Gastrocnemius medialis (tissue), 4 donors: ENCODE measurements around the gene MRGPRG. TPM values are rescaled to one million over a fixed set of nuclear protein-coding genes. Genes with fewer than 3 reads are reported as not detected.

Experiments
- ATAC-seq, 2 donors: fragments of 150-250 bp; one replicate each; pipeline ENCODE4 v1.9.1; 2016
- DNase-seq, 2 donors: peaks; one replicate each; pipeline ENCODE4 v3.0.0-alpha.2; 2019
- H3K27ac ChIP-seq, 4 donors: fragments of 200-600 bp; sonication (generic); 1 replicate in 1 of 4; 2 replicates in 3 of 4; pipeline ENCODE4 v1.5.1; 2016 to 2018; ENCODE audit warnings: mild to moderate bottlenecking in 2 of 4, moderate library complexity in 1 of 4
- H3K27me3 ChIP-seq, 3 donors: fragments of 200-600 bp; sonication (generic) in 2 of 3; 1 replicate in 1 of 3; 2 replicates in 2 of 3; pipeline versions ENCODE4 v1.5.1 to v1.6.0; 2016 to 2019; ENCODE audit warnings: mild to moderate bottlenecking in 1 of 3, moderate library complexity in 1 of 3
- H3K36me3 ChIP-seq, 2 donors: fragments of 200-600 bp; sonication (generic) in 1 of 2; one replicate each; pipeline ENCODE4 v1.5.1; 2017 to 2018
- H3K4me1 ChIP-seq, 2 donors: fragments of 200-600 bp; sonication (generic) in 1 of 2; one replicate each; pipeline ENCODE4 v1.5.1; 2016 to 2017; ENCODE audit warnings: mild to moderate bottlenecking in 2 of 2
- H3K4me3 ChIP-seq, 4 donors: fragments of 200-600 bp; sonication (generic) in 3 of 4; 1 replicate in 1 of 4; 2 replicates in 3 of 4; pipeline ENCODE4 v1.5.1; 2016 to 2019; ENCODE audit warnings: mild to moderate bottlenecking in 2 of 4
- H3K9me3 ChIP-seq, 3 donors: fragments of 200-600 bp; sonication (generic) in 2 of 3; 1 replicate in 1 of 3; 2 replicates in 2 of 3; pipeline ENCODE4 v1.5.1; 2016 to 2019
- CTCF ChIP-seq, 5 experiments: fragments of 450-650 bp in 3 of 5; fragments of 200-600 bp in 2 of 5; sonication (generic) in 2 of 5; IDR thresholded peaks in 4 of 5; conservative IDR thresholded peaks in 1 of 5; 1 replicate in 4 of 5; 2 replicates in 1 of 5; pipeline ENCODE4 v1.5.1; 2016 to 2019; ENCODE audit warnings: antibody characterized with exemption in 5 of 5, mild to moderate bottlenecking in 3 of 5, moderate library complexity in 3 of 5
- POLR2A ChIP-seq, 2 donors: fragments of 450-650 bp; IDR thresholded peaks; one replicate each; pipeline ENCODE4 v1.6.1; 2017; ENCODE audit warnings: antibody characterized with exemption in 2 of 2, mild to moderate bottlenecking in 2 of 2, moderate library complexity in 2 of 2
- in situ Hi-C, 4 donors: fragments of 200-750 bp; cut with MboI; loops; one replicate each; pipeline versions ENCODE4 v1.15.0 to v1.8.0; 2017; ENCODE audit warnings: low sequenced_read_pairs in 4 of 4
- intact Hi-C: fragments of 100-400 bp; cut with DNase I; formaldehyde crosslinking; loops from one replicate; pipeline ENCODE4 v1.15.1; 2023; ENCODE audit warnings: low total_unique reads
- total RNA-seq, 4 donors: library from RNA; depleted of rRNA; stranded (reverse); fragments of >200 nt; gene quantifications; one replicate each; pipeline versions ENCODE4 v1.1.0 to v1.2.3, GENCODE V29; 2016

MRGPRG gene
- total RNA-seq, 4 donors from 2014 or later = not detected

- H3K27ac ChIP-seq = no peak overlapping the region
- H3K27me3 ChIP-seq = peaks cover 0 to 2% (median 0%) of the 10 kb centered on the region in 3 donors
- no peaks in the 10 kb centered on the region for H3K4me1 ChIP-seq
- no peak for ATAC-seq
- no peaks in the 10 kb centered on the region for H3K36me3 ChIP-seq
- TF ChIP-seq CTCF (IDR thresholded peaks at IDR 0.05 in 4 of 5, conservative IDR thresholded peaks at IDR 0.05 in 1 of 5) = no peak
- TF ChIP-seq POLR2A (IDR thresholded peaks at IDR 0.05) = no peak
- no peaks in the 10 kb centered on the region for H3K9me3 ChIP-seq
- no peak overlapping the region for H3K4me3 ChIP-seq
- intact Hi-C loops = no loop called here
- in situ Hi-C loops = loop anchor here in 1 of 4 donors (10.0 kb wide), 1 partner anchor 79 kb away; no protein-coding TSS in a partner anchor
- DNase-seq = no peak
These were observed 24.4 kb downstream of the MRGPRG start for GRCh38 chr11:3194016-3194816.

DNA sequence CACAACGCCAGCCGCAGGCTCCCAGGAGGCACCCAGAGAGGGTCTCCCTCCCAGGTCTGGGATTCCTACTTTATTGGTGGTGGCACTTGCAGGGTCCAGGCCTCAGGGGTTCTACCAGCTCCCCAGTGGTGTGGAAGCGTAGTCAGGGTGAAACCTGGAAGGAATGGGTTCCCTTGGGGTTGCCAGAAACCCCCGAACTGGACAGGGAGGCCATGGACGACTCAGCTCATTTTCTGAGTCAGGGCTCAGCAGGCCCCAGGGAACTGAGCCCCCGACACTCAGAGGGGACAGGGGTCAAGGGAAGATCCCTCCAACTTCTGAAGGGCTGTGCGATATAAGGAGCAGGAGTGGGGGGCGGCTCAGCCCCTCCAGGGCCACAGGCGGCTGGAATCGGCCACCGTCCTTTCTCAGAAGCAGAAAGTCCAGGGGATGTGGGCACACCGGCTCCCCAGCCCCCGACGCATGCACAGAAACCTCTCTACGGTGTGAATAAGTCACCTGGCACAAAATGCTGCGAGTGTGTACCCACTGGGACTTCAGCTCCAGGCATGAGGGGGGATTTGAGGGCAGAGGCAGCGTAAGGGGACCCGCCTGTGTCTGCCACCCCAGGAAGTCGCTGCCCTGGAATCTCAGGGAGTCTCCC is 25.1 kb downstream of the MRGPRG start:
- in situ Hi-C loops = loop anchor here in 1 of 4 donors (10.0 kb wide), 1 partner anchor 79 kb away; no protein-coding TSS in a partner anchor

DNA sequence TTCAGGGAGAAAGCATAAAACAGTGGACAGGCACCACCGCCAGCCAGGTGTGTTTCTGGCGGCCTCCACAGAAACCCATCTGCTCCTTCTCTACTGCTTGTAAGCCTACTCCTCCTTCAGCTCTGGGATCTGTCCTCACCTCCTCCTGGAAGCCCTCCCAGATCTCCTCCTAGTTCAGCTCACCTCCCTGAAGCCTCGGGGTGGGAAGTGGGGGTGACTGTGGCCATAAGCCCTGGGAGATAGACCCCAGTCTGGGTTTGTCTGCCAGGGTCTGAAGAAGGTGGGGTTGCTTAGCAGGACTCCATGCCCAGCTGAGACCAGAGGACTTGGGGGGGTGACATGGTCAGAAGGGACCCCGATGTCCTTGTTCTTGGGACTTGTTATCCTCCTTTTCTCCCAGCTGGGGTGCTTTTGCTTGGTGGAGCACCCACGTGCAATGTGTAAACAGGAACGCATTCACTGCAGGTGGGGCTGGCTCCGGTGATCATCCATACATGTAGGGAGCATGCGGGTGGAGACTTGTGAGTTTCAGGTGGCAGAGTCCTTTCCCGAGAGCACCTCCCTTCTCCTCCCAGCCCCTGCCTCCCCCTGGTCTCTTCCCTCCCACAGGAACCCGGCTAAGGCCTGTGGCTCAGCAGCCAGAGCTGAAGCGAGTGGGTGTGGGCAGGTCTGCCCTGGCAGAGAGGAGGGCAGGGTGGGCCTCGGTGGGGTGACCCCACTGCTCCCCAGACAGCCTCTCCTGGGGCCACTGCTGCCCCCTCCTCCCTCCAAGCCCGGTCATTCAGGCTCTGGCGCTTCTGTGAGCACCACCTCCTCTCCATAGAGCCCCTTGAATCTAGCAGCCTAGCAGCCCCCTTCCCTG is 25.9 kb downstream of the MRGPRG start:
- intact Hi-C loops = no loop called here
- no peak for ATAC-seq

More for the DNA sequence above, 25.1 kb downstream of the MRGPRG start:
- Histone ChIP-seq H3K36me3 (no peaks in the 10 kb centered on the region), H3K27me3 (peaks cover 0 to 2% (median 0%) of the 10 kb centered on the region in 3 donors), H3K4me3 (no peak overlapping the region), H3K4me1 (no peaks in the 10 kb centered on the region), H3K27ac (no peak overlapping the region), H3K9me3 (no peaks in the 10 kb centered on the region)
- ATAC-seq (no peak), DNase-seq (no peak)
- TF ChIP-seq POLR2A (IDR thresholded peaks at IDR 0.05) (no peak), CTCF (IDR thresholded peaks at IDR 0.05 in 4 of 5, conservative IDR thresholded peaks at IDR 0.05 in 1 of 5) (no peak)
- intact Hi-C loops = no loop called here

More for the DNA sequence above, 25.9 kb downstream of the MRGPRG start:
- H3K27me3 ChIP-seq = peaks cover 0 to 2% (median 0%) of the 10 kb centered on the region in 3 donors
- in situ Hi-C loops = loop anchor here in 1 of 4 donors (10.0 kb wide), 1 partner anchor 78 kb away; no protein-coding TSS in a partner anchor
- no peaks in the 10 kb centered on the region for H3K36me3 ChIP-seq
- no peak overlapping the region for H3K4me3 ChIP-seq
- no peak for DNase-seq
- H3K4me1 ChIP-seq = no peaks in the 10 kb centered on the region
- no peak for TF ChIP-seq CTCF (IDR thresholded peaks at IDR 0.05 in 4 of 5, conservative IDR thresholded peaks at IDR 0.05 in 1 of 5)
- TF ChIP-seq POLR2A (IDR thresholded peaks at IDR 0.05) = no peak
- no peaks in the 10 kb centered on the region for H3K9me3 ChIP-seq
- H3K27ac ChIP-seq = no peak overlapping the region
